C4-2B (cell line): Measurements from ENCODE around the gene CABLES1.
"Not testable (repeated sequence)": the region's sequence is repeated elsewhere in the genome, so short reads cannot be mapped to it uniquely, and the experiment has no call there.

ENCODE experiments used
- H3K27ac ChIP-seq: fragments of 450-650 bp; 2 replicates; pipeline ENCODE4 v1.5.1; 2017
- CTCF ChIP-seq: fragments of 450-650 bp; conservative IDR thresholded peaks from 2 replicates; pipeline ENCODE4 v1.5.1; 2017; ENCODE audit warnings: mild to moderate bottlenecking
- ZFX ChIP-seq: fragments of 450-650 bp; IDR thresholded peaks from 2 replicates; pipeline ENCODE4 v1.6.1; 2017

Gene CABLES1

GRCh38 chr18:23284629-23285028 lies 149.3 kb downstream of the CABLES1 start:
- no peak overlapping the region for H3K27ac ChIP-seq
- TF ChIP-seq ZFX (no peak), CTCF (no peak)

DNA sequence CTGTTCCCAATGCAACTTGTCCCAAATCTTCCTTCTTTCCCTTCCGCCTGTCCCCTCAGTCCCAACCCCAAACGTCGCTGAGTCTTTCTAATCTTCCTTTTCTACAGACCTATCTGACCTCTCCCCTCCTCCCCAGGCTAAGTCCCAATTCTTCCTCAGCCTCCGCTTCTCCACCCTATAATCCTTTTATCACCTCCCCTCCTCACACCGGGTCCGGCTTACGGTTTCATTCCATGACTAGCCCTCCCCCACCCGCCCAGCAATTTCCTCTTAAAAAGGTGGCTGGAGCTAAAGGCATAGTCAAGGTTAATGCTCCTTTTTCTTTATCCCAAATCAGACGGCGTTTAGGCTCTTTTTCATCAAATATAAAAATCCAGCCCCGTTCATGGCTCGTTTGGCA lies 150.3 kb downstream of the CABLES1 start:
- H3K27ac ChIP-seq: not testable (repeated sequence)

DNA sequence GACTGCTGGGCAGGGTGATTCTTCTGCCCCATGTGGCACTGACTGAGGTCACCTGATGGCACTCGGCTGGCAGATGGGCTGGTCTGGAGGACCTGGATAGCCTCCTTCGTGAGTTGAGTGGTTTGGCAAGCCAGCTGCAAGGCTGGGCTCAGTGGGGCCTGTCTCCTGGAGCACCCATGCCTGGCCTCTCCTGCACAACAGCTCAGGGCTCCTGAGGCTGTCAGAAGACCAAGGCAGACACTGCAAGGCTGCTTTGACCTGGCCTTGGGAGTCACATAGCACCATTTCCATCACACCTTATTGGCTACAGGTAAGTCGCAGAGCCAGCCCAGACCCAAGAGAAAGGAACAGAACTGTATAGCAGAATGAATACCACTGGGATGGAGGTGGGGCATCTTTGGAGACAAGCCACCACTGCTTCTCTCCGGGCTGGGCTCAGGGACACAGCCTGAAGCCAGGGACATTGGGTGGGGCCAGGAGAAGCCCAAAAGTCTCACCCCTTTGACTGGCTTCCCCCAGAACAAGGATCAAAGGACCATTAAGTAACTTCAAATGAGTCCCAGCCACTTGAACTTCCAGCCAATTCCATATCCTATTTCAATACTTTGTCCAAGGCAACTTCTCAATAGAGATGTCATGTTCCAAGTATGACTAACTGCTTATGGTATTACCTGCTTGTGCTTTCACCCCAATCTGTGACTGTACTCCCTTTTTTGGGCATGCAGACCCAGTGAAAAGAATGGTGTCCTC lies 156.3 kb downstream of the CABLES1 start:
- H3K27ac ChIP-seq: no peak overlapping the region
- TF ChIP-seq ZFX: no peak
- no peak for TF ChIP-seq CTCF

DNA sequence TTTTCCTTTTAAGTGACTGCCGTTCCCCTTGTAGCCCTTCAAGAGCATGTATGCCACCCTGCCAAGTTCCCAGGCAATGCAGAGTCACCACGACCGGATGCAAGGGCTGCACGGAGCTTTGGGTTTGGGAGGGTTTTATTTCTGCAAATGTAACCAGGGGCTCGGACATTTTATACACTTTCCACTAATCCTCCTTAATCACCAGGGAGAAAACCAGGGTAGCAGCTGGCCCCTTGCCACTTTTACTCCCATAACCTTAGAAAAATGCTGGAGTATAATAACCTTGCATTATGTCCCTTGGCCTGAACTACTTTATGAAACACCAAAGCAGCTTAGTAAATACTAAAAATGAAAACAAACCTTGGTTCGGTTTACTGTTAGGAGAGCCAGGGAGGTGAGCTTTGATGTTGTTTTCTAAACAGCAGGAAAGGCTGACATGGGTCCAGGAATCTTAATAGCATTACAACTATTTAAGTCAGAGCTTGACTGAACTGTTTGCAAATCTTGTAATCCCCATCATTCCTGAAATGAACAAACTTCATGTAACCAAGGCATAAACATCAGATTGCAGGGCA lies 165.0 kb downstream of the CABLES1 start:
- TF ChIP-seq CTCF (no peak), ZFX (no peak)
- no peak overlapping the region for H3K27ac ChIP-seq

DNA sequence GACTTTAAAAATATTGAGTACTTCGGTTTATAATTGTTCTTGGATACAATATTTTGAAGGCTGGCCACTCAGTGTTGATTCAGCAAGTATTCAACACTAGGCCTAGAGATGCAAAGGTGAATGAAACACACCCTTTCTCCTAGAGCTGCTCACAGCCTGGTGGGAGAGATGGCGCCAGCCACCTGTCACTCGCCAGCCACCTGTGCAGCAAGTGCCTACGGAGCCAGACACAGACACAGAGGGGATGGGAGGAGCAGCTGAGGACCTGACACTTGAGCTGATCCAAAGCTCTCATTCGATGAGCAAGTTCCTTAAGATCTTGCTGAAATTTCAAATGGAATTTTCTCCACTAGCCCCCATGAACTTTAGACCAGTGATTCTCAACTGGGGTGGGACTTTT lies 166.7 kb downstream of the CABLES1 start:
- TF ChIP-seq CTCF (no peak), ZFX (no peak)

DNA sequence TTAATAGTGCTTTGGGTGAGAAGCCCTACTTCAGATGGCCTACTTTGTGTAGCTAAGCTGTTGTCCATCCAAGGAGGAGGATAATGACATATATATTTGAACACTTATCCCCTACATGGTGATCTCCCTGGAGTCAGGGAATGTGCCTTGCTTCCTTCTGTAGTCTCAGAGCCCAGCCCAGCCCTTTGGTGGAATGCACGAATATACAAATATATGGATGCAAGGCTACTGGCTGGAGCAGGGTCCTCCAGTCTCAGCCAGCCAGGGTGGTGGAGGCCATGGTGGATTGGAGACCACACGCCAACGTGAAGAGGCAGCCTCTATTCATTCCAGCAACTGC lies 167.2 kb downstream of the CABLES1 start:
- TF ChIP-seq ZFX (no peak), CTCF (no peak)
- H3K27ac ChIP-seq: no peak overlapping the region

More for the DNA sequence above, 166.7 kb downstream of the CABLES1 start:
- H3K27ac ChIP-seq: no peak overlapping the region

DNA sequence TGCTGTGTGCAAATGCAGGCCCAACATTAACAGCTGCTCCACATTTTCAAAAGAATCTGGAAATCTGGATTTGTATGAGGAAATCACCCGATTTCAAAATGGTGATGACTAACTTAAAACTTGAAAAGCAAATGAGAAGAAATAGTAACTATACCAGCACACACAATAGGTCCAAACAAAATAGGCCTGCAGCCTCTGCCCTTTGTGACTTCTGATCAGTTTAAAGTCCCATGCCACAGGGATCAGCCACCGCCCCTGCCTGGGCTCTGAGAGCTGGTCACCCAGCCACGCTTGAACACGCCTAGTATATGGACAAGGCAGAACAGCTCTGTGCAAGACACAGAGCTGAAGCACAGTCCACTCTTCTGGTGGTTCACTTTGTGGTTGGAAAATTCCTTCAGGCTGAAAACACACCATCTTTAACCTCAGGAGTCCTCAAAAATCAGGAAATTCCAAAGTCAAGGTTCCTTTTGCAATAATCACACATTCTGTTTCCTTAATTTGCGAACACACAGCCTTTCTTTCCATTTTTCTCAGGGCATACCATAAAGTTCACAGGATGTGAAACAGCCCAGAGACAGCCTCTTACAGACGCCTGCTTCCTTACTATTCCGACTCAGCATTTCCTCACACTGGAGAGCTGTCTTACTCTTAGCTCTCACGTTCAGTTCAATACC lies 167.7 kb downstream of the CABLES1 start:
- no peak overlapping the region for H3K27ac ChIP-seq

More for the DNA sequence above, 167.7 kb downstream of the CABLES1 start:
- TF ChIP-seq ZFX: no peak
- TF ChIP-seq CTCF: no peak
